ENCODE results near the gene LPP. TPM values are rescaled to one million over a fixed set of nuclear protein-coding genes. Genes with fewer than 3 reads are reported as not detected.

The LPP gene
- polyA plus RNA-seq, 1 experiment = 60.0 TPM

- no peaks in the 10 kb centered on the region for H3K27me3 ChIP-seq (ENCODE audit: control insufficient read depth, insufficient read depth, low read length)
- POLR2A ChIA-PET = no interaction called here
- no peak for TF ChIP-seq CTCF (IDR thresholded peaks at IDR 0.05; ENCODE audit: insufficient read depth, low read depth, low read length)
- H3K4me3 ChIP-seq (ENCODE audit: low read depth, low read length) = no peak overlapping the region
- CTCF ChIA-PET = no interaction called here
- no peak for DNase-seq (ENCODE audit: low read depth)
- no peaks in the 10 kb centered on the region for H3K36me3 ChIP-seq (ENCODE audit: control insufficient read depth, insufficient read depth, low read length)
Observed at GRCh38 chr3:188801393-188801792, 647.4 kb downstream of the LPP start.

- ChIA-PET CTCF (no interaction called here), POLR2A (no interaction called here)
- no peak for DNase-seq (ENCODE audit: low read depth)
- Histone ChIP-seq H3K36me3 (ENCODE audit: control insufficient read depth, insufficient read depth, low read length) (no peaks in the 10 kb centered on the region), H3K27me3 (ENCODE audit: control insufficient read depth, insufficient read depth, low read length) (no peaks in the 10 kb centered on the region), H3K4me3 (ENCODE audit: low read depth, low read length) (no peak overlapping the region)
- TF ChIP-seq CTCF (IDR thresholded peaks at IDR 0.05; ENCODE audit: insufficient read depth, low read depth, low read length) = no peak
Observed at GRCh38 chr3:188802645-188803044, 648.7 kb downstream of the LPP start.

GRCh38 chr3:188807006-188807405 lies 653.0 kb downstream of the LPP start:
- Histone ChIP-seq H3K4me3 (ENCODE audit: low read depth, low read length) (no peak overlapping the region), H3K27me3 (ENCODE audit: control insufficient read depth, insufficient read depth, low read length) (no peaks in the 10 kb centered on the region), H3K36me3 (ENCODE audit: control insufficient read depth, insufficient read depth, low read length) (no peaks in the 10 kb centered on the region)
- no peak for DNase-seq (ENCODE audit: low read depth)
- POLR2A ChIA-PET = no interaction called here
- CTCF ChIA-PET = no interaction called here
- no peak for TF ChIP-seq CTCF (IDR thresholded peaks at IDR 0.05; ENCODE audit: insufficient read depth, low read depth, low read length)

- no peak overlapping the region for H3K4me3 ChIP-seq (ENCODE audit: low read depth, low read length)
- DNase-seq (ENCODE audit: low read depth) = peak; percentile 22
- H3K27me3 ChIP-seq (ENCODE audit: control insufficient read depth, insufficient read depth, low read length) = no peaks in the 10 kb centered on the region
- CTCF ChIA-PET = no interaction called here
- TF ChIP-seq CTCF (IDR thresholded peaks at IDR 0.05; ENCODE audit: insufficient read depth, low read depth, low read length) = no peak
- H3K36me3 ChIP-seq (ENCODE audit: control insufficient read depth, insufficient read depth, low read length) = no peaks in the 10 kb centered on the region
- POLR2A ChIA-PET = no interaction called here
Observed at GRCh38 chr3:188812198-188812597, 658.2 kb downstream of the LPP start.

- no peak for DNase-seq (ENCODE audit: low read depth)
- CTCF ChIA-PET = interaction anchor here (1.4 kb wide), 1 partner anchor 13 kb away, joined by 4 read pairs; no protein-coding TSS in a partner anchor
- POLR2A ChIA-PET = no interaction called here
- TF ChIP-seq CTCF (IDR thresholded peaks at IDR 0.05; ENCODE audit: insufficient read depth, low read depth, low read length) = no peak
- no peaks in the 10 kb centered on the region for H3K36me3 ChIP-seq (ENCODE audit: control insufficient read depth, insufficient read depth, low read length)
- no peaks in the 10 kb centered on the region for H3K27me3 ChIP-seq (ENCODE audit: control insufficient read depth, insufficient read depth, low read length)
- no peak overlapping the region for H3K4me3 ChIP-seq (ENCODE audit: low read depth, low read length)
Observed at GRCh38 chr3:188814581-188814980, 660.6 kb downstream of the LPP start.
